Right ventricle myocardium inferior (tissue), 1 donor: ENCODE data around the gene SCFD2. TPM values are rescaled to one million over a fixed set of nuclear protein-coding genes. Genes with fewer than 3 reads are reported as not detected.

Source experiments
- ATAC-seq: fragments of 200-7000 bp; cut with Tn5 transposase; one replicate; pipeline ENCODE4 v1.9.1; 2020; ENCODE audit warnings: mild to moderate bottlenecking, moderate library complexity
- DNase-seq: peaks from one replicate; pipeline ENCODE4 v3.0.0; 2021; ENCODE audit errors: missing footprints
- intact Hi-C: fragments of 100-400 bp; cut with DNase I; formaldehyde crosslinking; loops from one replicate; pipeline ENCODE4 v1.11.0; 2022
- total RNA-seq: library from RNA; stranded (reverse); fragmentation: NEBNext Ultra II Directional; extraction: Animal tissue kit (Norgen Biotek cat#: 25700); gene quantifications from one replicate; pipeline ENCODE4 v1.2.1, GENCODE V29; 2021
- donor health status: DM: no; HTN: yes; CAD: no; lungs with severe emphysema.

SCFD2 gene
- total RNA-seq, 1 donor from 2014 or later: 10.0 TPM

- no peak for ATAC-seq
- intact Hi-C loops: no loop called here
- no peak for DNase-seq
Measured at GRCh38 chr4:52945326-52945898, 420.4 kb downstream of the SCFD2 start.

DNA sequence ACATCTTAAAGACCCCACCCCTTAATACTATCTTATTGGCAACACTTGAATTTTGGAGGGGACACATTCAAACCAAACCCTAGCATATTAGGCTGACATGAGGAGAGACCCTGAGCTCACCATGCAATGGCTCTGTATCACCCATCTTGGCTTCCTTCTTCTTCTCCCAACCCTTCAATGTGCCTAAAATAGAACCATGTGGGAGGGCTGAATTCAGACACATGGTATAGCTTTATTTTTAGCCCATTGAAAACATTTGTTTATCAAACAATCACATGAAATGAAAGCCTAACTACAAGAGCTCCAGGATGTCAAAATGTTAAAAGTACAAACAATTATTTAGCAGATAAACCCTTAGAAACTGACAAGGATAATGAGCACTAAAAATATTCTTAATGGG lies 422.2 kb downstream of the SCFD2 start:
- DNase-seq: no peak
- no peak for ATAC-seq
- intact Hi-C loops: no loop called here

DNA sequence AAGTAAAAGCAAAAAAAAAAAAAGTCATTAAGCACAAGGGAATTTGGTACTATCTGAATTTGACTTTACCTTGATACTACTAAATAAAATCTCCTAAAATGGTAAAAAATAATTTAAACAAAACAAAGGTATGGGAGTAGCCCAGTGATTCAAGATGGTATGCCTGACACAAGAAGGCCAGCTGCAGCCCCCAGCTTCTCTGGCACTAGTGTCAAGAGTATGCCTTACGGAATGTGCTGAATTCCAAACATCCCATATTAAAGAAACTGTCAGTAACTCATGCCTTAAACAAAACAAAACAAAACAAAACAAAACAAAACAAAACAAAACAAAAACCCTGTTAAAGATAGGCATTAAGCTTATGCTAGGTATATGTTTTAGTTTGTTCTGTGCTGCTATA lies 422.9 kb downstream of the SCFD2 start:
- ATAC-seq: no peak
- no peak for DNase-seq
- intact Hi-C loops: no loop called here

- DNase-seq (no peak), ATAC-seq (no peak)
- intact Hi-C loops: no loop called here
Measured at GRCh38 chr4:52941450-52941849, 424.4 kb downstream of the SCFD2 start.

GRCh38 chr4:52939739-52940138 lies 426.1 kb downstream of the SCFD2 start:
- ATAC-seq (no peak), DNase-seq (no peak)
- intact Hi-C loops: no loop called here

DNA sequence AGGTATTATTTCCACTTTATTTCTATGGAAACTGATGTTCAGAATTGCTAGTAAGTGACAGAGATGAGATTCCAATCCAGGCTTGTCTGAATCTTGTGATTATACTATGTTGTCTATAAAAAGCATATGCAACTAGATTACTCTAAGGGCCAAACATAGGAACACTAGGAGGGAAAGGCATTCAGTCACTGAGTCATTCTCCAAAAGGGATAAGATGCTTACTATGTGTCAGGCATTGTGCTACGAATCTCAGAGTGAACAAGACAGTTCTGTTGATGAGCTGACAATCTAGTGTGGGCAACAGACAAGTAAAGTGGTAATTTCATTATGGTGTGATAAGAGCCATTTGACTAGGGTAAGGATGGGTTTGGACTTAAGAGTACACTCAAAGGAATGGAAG lies 426.5 kb downstream of the SCFD2 start:
- DNase-seq (no peak), ATAC-seq (no peak)
- intact Hi-C loops: no loop called here

DNA sequence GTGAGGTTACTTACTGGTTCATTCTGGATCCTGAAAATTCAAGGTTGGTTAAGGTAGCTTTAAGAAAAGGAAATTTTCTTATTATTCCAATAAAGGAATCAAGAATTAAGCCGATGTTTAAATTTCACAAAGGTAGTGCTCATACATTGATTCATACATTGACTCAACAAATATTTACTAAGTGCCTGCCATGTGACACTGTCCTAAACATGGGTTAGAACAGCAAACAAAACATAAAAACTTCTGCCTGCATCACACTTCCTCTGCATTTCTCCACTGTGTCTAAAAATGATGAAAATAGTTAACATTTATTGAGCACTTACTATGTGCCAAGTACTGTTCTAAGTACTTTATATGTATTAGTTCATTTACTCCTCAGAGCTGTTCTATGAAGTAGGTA lies 428.0 kb downstream of the SCFD2 start:
- intact Hi-C loops: no loop called here
- DNase-seq: no peak
- ATAC-seq: no peak

DNA sequence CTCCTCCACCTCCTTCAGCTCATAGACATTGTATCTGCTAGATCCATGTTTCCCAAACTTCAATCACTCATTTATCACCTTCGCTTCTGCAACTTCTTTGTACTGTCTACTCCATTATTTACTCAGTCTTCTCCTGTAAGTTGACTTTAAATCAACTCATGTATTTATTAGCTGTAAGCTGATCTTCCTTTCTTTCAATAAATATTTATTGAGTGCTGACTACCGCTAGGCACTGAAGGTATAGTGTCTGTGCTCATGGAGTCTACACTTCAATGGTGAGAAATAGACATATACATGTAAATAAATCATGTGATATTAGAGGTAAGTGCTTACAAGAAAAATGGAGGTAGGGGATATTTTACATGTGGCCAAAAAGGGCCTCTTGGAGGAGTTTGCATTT lies 429.1 kb downstream of the SCFD2 start:
- DNase-seq (no peak), ATAC-seq (no peak)
- intact Hi-C loops: no loop called here

- intact Hi-C loops: no loop called here
- DNase-seq: no peak
- ATAC-seq: no peak
Measured at GRCh38 chr4:52935317-52935716, 430.5 kb downstream of the SCFD2 start.

DNA sequence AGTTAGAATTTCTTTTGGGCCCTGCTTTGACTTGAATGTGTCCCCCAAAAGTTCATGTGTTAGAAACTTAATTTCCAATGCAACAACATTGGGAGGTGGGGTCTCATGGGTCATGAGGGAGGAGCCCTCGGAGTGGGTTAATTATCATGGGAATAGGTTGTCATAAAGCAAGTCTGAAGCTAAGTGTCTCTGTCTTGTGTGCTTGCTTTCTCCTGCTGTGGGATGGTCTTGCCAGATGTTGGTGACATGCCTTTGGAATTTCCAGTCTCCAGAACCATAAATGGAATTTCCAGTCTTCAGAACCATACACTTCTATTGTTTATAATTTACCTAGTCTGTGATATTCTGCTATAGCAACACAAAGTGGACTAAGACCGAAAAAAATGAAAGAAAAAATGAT lies 432.1 kb downstream of the SCFD2 start:
- ATAC-seq (no peak), DNase-seq (no peak)
- intact Hi-C loops: no loop called here

GRCh38 chr4:52932591-52933470 lies 433.0 kb downstream of the SCFD2 start:
- ATAC-seq (no peak), DNase-seq (no peak)
- intact Hi-C loops: no loop called here

GRCh38 chr4:52931243-52931642 lies 434.6 kb downstream of the SCFD2 start:
- no peak for DNase-seq
- ATAC-seq: no peak
- intact Hi-C loops: no loop called here

GRCh38 chr4:52926196-52926974 lies 439.5 kb downstream of the SCFD2 start:
- no peak for ATAC-seq
- intact Hi-C loops: no loop called here

GRCh38 chr4:52925531-52925968 lies 440.3 kb downstream of the SCFD2 start:
- ATAC-seq: no peak

More at GRCh38 chr4:52926196-52926974, 439.5 kb downstream of the SCFD2 start:
- no peak for DNase-seq

DNA sequence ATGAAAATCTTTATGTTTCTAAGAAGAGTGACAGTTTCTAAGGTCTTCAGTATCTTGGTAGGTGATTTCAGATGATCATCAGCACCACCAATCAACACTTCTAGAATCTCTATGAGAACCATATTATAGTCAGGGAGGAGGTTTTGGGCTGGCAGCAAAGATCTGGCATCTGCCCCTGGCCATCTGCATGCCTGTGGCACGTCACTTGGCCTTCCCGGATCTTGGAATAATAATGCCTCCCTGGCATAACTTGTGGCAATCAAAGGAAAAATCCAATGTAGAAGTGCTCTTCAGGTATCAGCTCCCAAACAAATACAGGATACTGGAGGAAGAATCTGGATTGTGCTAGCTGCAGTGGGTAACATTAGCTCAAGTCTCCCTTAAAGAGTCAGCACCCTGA lies 446.4 kb downstream of the SCFD2 start:
- intact Hi-C loops: no loop called here
- ATAC-seq: no peak
- no peak for DNase-seq

More at GRCh38 chr4:52925531-52925968, 440.3 kb downstream of the SCFD2 start:
- no peak for DNase-seq
- intact Hi-C loops: no loop called here

GRCh38 chr4:52917817-52918216 lies 448.0 kb downstream of the SCFD2 start:
- DNase-seq (no peak), ATAC-seq (no peak)
- intact Hi-C loops: no loop called here

DNA sequence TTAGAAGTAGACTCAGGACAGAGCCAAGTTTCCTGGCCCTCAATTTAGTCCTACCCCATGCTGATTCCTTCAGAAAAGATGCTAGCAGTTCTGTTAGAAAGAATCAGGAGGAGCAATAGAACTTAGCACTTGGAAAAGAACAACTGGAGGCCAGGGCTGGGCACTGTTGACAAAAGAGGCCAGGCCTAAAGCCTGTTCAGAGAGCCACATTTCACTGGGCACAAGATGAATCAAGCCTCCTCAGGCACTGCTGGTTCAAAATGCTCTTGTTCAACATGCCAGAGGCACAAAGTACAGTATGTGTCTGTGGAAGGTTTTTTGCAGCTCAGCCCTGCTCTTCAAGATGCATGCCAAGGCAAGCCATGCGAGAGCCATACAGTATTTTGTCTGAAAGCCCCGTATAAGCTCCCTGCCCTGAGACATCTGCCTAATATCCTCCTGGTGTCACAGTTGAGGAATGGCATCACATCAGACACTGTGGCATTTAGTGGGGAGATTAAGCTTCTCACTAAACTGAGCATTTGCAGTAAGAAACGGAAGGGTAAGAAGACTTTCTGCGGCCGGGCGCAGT lies 450.0 kb downstream of the SCFD2 start:
- intact Hi-C loops: no loop called here
- ATAC-seq (no peak), DNase-seq (no peak)

GRCh38 chr4:52915191-52915590 lies 450.7 kb downstream of the SCFD2 start:
- DNase-seq (no peak), ATAC-seq (no peak)
- intact Hi-C loops: no loop called here

- DNase-seq: no peak
- intact Hi-C loops: loop anchor here (5.0 kb wide), 2 partner anchors 38 to 42 kb away; no protein-coding TSS in a partner anchor
- peak; percentile 62 for ATAC-seq
Measured at GRCh38 chr4:52914051-52914605, 451.7 kb downstream of the SCFD2 start.
